ENCODE results near the gene GLYATL3.
"Not testable (repeated sequence)": the region's sequence is repeated elsewhere in the genome, so short reads cannot be mapped to it uniquely, and the experiment has no call there.

The GLYATL3 gene

DNA sequence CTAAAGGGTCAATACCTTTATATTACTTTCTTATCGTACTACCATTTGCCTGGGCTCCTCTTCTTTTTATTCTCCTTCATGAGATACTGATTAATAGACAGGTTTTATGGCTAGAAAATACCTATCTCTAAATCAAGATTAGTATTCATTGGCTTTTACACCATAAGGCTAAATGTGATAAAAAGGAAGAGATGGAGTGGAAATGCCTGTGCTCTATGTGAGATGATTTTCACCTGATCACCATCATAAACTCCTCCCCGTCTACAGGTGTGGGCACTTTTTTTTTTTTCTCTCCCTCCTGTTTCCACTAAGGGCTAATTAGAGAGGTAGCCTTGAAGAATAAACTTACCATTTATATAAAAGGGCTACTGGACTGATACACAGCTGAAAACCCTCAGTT, at the start of gene GLYATL3:
TSS of gene GLYATL3 (plus strand) at position 301 of the 400 bp plus-strand sequence. CDS start 12,068 bp downstream, outside the sequence.
- no peak for FAIRE-seq
- DNase-seq (ENCODE audit: insufficient read length, low spot score), result no peak

GRCh38 chr6:49453221-49453620, 46.5 kb upstream of the GLYATL3 start:
- no peak for FAIRE-seq
- no peak for DNase-seq (ENCODE audit: insufficient read length, low spot score)

GRCh38 chr6:49454787-49455709, 44.7 kb upstream of the GLYATL3 start:
- FAIRE-seq (no peak), DNase-seq (ENCODE audit: insufficient read length, low spot score) (no peak)

- FAIRE-seq (no peak), DNase-seq (ENCODE audit: insufficient read length, low spot score) (no peak)
Measured at GRCh38 chr6:49457771-49458170, 42.0 kb upstream of the GLYATL3 start.

DNA sequence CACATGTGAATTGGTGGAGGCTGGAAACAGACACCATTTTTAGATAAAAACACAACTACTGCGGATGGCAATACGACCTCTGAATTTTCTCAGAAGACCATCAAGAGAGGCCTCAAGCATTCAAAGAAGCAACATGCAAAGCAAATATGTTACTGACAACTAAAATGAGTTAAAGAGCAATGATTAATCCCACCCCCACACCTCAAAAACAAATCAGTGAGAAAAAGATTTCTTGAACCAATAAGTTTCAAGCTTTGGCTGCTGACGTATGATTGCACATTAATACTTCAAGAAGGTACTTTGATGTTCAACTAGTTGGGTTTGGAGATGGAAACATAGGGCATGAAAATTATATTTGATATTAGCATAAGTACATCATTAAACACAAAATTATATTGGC, 37.7 kb upstream of the GLYATL3 start:
- no peak for FAIRE-seq
- no peak for DNase-seq (ENCODE audit: insufficient read length, low spot score)

DNA sequence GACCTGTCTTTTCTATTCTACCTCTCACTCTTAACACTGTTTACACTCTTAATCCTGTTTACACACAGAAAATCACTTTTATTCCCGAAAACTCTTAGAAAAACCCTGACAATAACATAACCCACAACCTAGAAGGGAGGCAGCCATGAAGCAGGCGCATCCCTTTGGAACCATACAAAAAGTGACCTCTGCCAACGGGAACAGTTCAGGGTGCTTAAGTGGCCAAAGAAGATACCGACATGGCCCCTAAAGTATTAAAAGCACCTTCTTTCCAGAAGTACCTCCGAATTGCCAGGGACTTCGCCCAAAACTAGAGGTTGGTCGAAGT, 37.2 kb upstream of the GLYATL3 start:
- DNase-seq (ENCODE audit: insufficient read length, low spot score), result no peak
- no peak for FAIRE-seq

GRCh38 chr6:49462927-49463611, 36.7 kb upstream of the GLYATL3 start, which contains the start of the genes CENPQ and MMUT:
Gene CENPQ, plus strand, starts transcription at chr6:49463370. Its CDS starts 6,807 bp downstream, at chr6:49470177.
Gene MMUT, minus strand, starts transcription at chr6:49463253. Its CDS starts 3,787 bp downstream, at chr6:49459466.
- DNase-seq (ENCODE audit: insufficient read length, low spot score) (peak; percentile 72), FAIRE-seq (peak; percentile 96)

- FAIRE-seq, result no peak
Measured at GRCh38 chr6:49463612-49463967, 36.1 kb upstream of the GLYATL3 start.

GRCh38 chr6:49464691-49465090, 35.0 kb upstream of the GLYATL3 start:
- no peak for FAIRE-seq
- no peak for DNase-seq (ENCODE audit: insufficient read length, low spot score)

More at GRCh38 chr6:49463612-49463967, 36.1 kb upstream of the GLYATL3 start:
- no peak for DNase-seq (ENCODE audit: insufficient read length, low spot score)

- FAIRE-seq, result no peak
- no peak for DNase-seq (ENCODE audit: insufficient read length, low spot score)
Measured at GRCh38 chr6:49468042-49468441, 31.7 kb upstream of the GLYATL3 start.

- not testable (repeated sequence) for DNase-seq (ENCODE audit: insufficient read length, low spot score); FAIRE-seq
Measured at GRCh38 chr6:49476564-49476963, 23.2 kb upstream of the GLYATL3 start.

- DNase-seq (ENCODE audit: insufficient read length, low spot score) (no peak), FAIRE-seq (no peak)
Measured at GRCh38 chr6:49479308-49479970, 20.3 kb upstream of the GLYATL3 start.

DNA sequence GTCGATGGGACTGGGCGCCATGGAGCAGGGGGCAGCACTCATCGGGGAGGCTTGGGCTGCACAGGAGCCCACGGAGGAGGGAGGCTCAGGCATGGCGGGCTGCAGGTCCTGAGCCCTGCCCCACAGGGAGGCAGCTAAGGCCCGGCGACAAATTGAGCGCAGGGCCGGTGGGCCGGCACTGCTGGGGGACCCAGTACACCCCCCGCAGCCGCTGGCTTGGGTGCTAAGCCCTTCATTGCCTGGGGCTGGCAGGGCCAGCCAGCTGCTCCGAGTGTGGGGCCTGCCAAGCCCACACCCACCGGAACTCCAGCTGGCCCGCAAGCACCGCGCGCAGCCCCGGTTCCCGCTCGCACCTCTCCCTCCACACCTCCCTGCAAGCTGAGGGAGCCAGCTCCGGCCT, 17.9 kb upstream of the GLYATL3 start:
- FAIRE-seq; DNase-seq (ENCODE audit: insufficient read length, low spot score): not testable (repeated sequence)

DNA sequence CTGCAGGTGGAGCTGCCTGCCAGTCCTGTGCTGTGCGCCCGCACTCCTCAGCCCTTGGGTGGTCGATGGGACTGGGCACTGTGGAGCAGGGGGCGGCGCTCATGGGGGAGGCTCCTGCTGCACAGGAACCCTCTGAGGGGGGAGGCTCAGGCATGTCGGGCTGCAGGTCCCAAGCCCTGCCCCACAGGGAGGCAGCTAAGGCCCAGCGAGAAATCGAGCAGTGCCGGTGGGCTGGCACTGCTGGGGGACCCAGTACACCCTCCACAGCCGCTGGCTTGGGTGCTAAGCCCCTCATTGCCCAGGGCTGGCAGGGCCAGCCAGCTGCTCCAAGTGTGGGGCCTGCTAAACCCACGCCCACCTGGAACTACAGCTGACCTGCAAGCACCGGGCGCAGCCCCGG, 16.3 kb upstream of the GLYATL3 start:
- not testable (repeated sequence) for DNase-seq (ENCODE audit: insufficient read length, low spot score); FAIRE-seq

DNA sequence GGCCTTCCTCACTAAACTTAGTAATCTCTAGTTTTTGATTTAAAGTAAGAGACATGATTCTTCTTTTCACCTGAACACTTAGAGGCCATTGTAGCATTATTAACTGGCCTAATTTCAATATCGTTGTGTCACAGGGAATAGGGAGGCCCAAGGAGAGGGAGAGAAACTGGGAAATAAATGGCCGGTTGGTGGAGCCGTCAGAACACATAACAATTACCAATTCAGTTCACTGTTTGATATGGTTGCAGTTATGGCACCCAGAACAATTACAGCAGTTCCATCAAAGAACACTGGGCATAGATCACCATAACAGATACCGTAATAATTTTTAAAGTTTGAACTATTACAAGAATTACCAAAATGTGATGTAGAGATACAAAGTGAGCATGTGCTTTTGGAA, 9.1 kb upstream of the GLYATL3 start:
- FAIRE-seq, result no peak
- no peak for DNase-seq (ENCODE audit: insufficient read length, low spot score)

- FAIRE-seq (no peak), DNase-seq (ENCODE audit: insufficient read length, low spot score) (no peak)
Measured at GRCh38 chr6:49497304-49497703, 2.4 kb upstream of the GLYATL3 start.

- no peak for DNase-seq (ENCODE audit: insufficient read length, low spot score)
- no peak for FAIRE-seq
Measured at GRCh38 chr6:49499126-49499525, 597 bp upstream of the GLYATL3 start.

DNA sequence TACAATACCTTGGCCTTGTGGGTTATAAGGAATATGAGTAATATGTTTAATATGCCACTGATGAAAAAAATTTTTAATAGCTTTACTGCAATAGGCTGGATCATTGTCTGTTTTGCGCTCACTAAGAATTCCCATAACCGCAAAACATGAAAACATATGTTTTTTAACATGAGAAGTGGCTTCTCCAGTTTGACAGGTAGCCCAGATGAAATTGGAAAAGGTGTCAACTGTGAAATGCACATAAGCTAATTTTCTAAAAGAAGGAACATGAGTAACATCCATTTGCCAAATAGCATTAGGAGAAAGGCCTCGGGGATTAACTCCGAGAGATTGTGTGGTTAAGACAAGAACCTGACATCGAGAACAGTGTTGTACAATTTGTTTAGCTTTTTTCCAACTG, 4.9 kb downstream of the GLYATL3 start:
- FAIRE-seq, result no peak
- DNase-seq (ENCODE audit: insufficient read length, low spot score), result no peak

DNA sequence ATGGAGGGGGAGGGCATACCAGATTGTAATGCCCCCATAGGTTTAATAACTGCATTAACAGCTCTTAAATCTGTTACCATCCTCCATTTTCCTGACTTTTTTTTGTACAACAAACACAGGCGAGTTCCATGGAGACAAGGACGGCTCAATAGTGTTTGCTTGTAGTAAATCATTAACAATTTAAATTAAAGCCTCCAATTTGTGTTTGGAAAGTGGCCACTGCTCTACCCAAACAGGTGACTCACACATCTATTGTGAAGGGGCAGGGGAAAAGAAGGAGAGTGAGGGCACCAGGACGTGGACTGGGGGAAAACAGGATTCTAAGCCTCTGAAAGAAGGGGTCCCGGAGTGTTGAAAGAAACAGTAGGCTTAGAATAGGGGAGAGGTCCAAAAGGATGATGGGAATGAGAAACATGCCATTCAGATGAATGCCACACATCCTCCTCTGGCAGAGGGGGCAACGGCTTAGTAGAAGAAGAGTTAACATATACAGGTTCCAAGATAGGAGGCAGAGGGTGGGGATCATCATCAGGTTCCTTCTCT, 6.9 kb downstream of the GLYATL3 start:
- DNase-seq (ENCODE audit: insufficient read length, low spot score) (no peak), FAIRE-seq (no peak)

- FAIRE-seq (no peak), DNase-seq (ENCODE audit: insufficient read length, low spot score) (no peak)
Measured at GRCh38 chr6:49509342-49509741, 9.6 kb downstream of the GLYATL3 start.
